GM18951 (cell line): ENCODE data around the gene RIN3.

Experiments used
- POLR2A ChIP-seq: IDR thresholded peaks from 4 replicates; pipeline ENCODE4 v1.6.1; 2011; ENCODE audit warnings: mild to moderate bottlenecking; ENCODE audit not compliant: insufficient read length, insufficient read depth; ENCODE audit errors: extremely low read depth
- in situ Hi-C: fragments of 300-500 bp; cut with MboI; formaldehyde crosslinking; loops from one replicate; pipeline ENCODE4 v1.12.0; 2022; ENCODE audit warnings: low sequenced_read_pairs, mixed read lengths, inconsistent platforms; ENCODE audit not compliant: unreplicated experiment

The RIN3 gene

GRCh38 chr14:92605274-92605940, 91.8 kb downstream of the RIN3 start:
- in situ Hi-C loops: no loop called here

DNA sequence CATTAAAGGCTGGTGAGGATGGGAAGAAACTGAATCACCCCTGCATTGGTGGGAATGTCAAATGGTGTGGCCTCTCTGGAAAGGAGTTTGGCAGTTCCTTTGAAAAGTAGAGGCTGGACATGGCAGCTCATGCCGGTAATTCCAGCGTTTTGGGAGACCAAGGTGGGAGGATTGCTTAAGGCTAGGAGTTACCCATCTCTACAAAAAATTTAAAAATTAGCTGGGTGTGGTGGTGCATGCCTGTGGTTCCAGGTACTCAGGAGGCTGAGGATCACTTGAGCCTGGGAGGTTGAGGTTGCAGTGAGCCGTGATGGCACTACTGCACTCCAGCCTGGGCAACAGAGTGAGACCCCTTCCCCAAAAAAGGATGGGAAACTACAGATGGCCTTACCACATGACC, 93.7 kb downstream of the RIN3 start:
- no peak for TF ChIP-seq POLR2A
- in situ Hi-C loops: no loop called here

More at GRCh38 chr14:92605274-92605940, 91.8 kb downstream of the RIN3 start:
- TF ChIP-seq POLR2A: no peak

DNA sequence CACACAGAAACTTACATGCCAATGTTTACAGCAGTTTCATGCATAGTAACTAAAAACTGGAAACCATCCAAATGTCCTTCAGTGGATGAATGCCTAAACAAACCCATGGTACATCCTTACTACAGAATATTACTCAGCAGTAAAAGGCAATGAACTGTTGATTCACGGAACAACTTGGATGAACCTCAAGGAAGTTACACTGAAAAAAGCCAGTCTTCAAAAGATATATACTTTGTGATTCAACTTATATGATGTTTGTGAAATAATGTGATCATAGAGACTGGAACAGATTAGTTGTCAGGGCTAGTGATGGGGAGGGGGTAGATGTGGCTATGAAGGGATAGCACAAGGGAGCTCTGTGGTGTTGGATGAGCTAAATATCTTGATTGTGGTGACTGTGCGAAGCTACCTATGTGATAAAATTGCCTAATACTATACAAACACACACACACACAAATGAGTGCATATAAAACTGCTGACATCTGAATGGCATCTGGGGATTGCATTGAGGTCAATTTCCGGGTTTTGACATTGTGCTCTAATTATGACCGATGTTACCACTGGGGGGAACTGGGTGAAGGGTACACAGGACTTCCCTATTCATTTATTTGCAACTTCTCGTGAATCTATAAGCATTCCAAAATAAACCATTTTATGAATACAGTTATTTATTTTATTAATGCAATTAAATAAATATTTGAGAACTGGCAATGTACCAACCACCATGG, 94.3 kb downstream of the RIN3 start:
- in situ Hi-C loops: no loop called here
- no peak for TF ChIP-seq POLR2A

DNA sequence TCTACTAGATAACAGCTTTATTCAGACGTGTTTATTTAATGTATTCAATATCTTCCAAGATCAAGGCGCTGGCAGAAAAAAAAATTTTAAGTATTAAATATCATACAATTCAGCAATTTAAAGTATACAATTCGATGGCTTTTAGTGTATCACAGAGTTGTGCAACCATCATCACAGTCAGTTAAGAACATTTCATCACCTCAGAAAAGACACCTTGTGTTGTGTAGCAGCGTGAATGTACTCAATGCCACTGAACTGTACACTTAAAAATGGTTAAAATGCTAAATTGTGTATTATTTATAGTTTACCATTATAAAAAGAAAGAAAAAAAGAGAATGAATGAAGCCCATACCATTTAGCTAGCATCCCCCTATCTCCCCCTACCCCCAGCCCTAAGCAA, 96.4 kb downstream of the RIN3 start:
- in situ Hi-C loops: no loop called here
- no peak for TF ChIP-seq POLR2A

- TF ChIP-seq POLR2A: no peak
- in situ Hi-C loops: no loop called here
Observed at GRCh38 chr14:92610849-92611271, 97.3 kb downstream of the RIN3 start.

GRCh38 chr14:92613008-92613658, 99.6 kb downstream of the RIN3 start:
- in situ Hi-C loops: no loop called here
- TF ChIP-seq POLR2A: no peak

- in situ Hi-C loops: no loop called here
- TF ChIP-seq POLR2A: no peak
Observed at GRCh38 chr14:92613681-92614260, 100.2 kb downstream of the RIN3 start.

DNA sequence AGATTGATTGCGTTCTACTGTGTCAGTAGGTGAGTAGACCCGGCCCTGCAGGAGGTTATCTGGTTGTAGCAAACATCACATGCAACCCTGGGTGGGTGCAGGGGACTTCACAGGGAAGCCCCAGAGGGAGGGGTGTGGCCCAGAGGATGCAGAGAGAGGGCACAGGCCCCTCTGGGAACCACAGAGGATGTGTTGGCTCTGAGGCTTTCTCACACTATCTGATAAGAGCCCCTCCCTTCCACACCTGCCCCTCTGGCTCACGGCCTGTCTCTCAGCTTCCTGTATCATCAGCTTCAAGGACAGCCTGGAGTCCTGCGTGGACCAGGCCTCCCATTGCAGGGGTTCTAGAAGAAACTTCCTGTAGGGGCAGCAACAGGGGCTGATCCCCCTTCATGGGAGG, 101.9 kb downstream of the RIN3 start:
- no peak for TF ChIP-seq POLR2A
- in situ Hi-C loops: no loop called here

DNA sequence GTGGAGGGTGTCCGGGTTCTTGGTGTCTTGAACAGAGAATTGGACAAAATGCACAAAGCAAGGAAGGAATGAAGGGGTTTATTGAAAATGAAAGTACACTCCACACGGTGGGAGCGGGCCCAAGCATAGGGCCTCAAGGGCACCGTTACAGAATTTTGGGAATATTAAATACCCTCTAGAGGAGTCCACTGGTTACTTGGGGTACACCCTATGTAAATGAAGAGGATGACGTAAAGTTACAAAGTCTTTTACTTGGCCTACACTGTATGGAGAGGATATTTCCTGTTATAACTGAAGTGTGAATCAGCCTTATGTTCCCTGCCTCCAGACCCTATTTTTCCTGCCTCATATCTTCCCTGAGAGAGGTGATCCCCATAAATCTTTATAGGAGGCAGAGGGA, 102.6 kb downstream of the RIN3 start:
- in situ Hi-C loops: no loop called here

GRCh38 chr14:92617581-92617980, 104.0 kb downstream of the RIN3 start:
- in situ Hi-C loops: no loop called here
- no peak for TF ChIP-seq POLR2A

More for the DNA sequence above, 102.6 kb downstream of the RIN3 start:
- TF ChIP-seq POLR2A: no peak

DNA sequence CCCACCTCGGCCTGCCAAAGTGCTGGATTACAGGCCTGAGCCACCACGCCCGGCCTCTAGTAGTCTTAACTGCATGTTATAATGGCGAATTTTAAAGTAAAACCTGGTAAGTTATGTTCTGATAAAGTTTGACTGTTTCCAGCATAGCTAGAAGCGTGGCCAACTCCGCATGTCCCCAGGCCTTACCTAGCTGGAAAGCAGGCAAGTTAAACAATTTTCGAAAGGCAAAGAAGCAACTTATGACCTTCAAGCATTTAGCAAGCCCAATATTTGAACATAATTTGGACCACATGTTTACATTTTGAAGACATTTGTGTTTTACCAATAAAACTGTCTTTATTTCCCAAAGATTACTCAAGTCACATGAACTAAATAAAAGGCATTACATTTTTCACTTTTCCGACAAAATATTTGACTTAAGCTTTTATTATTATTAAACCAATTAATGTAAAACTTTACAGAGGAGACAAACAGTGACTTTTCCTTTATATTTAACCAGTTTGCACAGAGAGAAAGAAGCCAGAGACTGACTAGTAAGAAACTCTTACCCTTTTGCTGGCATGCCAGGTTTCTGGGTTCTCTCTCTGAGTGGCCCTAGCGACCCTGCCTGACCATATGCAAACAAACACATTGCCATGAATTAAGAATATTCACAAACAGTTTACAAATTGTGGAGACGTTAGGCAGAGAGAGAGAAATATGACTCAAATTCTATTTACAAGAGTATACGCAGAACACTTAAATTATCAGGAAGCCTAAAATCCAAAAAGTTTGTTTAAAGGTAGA, 106.3 kb downstream of the RIN3 start:
- no peak for TF ChIP-seq POLR2A
- in situ Hi-C loops: no loop called here

GRCh38 chr14:92622311-92622710, 108.7 kb downstream of the RIN3 start:
- in situ Hi-C loops: no loop called here
- no peak for TF ChIP-seq POLR2A

GRCh38 chr14:92624764-92625163, 111.2 kb downstream of the RIN3 start:
- no peak for TF ChIP-seq POLR2A
- in situ Hi-C loops: no loop called here
